NCI-H2196 (cell line): ENCODE measurements around the gene DIAPH2.

Source experiments
- DNase-seq: peaks from one replicate; lab custom pipeline; 2025; ENCODE audit not compliant: unreplicated experiment; lab: John Stamatoyannopoulos, UW

Gene DIAPH2

GRCh38 chrX:97629597-97629985 lies 944.9 kb downstream of the DIAPH2 start:
- DNase-seq = peak; percentile 10

- DNase-seq = no peak
Observed at GRCh38 chrX:97633798-97634197, 949.2 kb downstream of the DIAPH2 start.

GRCh38 chrX:97636473-97637140 lies 952.0 kb downstream of the DIAPH2 start:
- no peak for DNase-seq

- DNase-seq = no peak
Observed at GRCh38 chrX:97637289-97637688, 952.6 kb downstream of the DIAPH2 start.

- DNase-seq = no peak
Observed at GRCh38 chrX:97638621-97639020, 954.0 kb downstream of the DIAPH2 start.

- DNase-seq = no peak
Observed at GRCh38 chrX:97639526-97639925, 954.9 kb downstream of the DIAPH2 start.
